Measurements from ENCODE around the gene C18orf63.
A peak's percentile ranks its signal among the peaks of the same experiment; 100 is the strongest.
"Not testable (repeated sequence)": the region's sequence is repeated elsewhere in the genome, so short reads cannot be mapped to it uniquely, and the experiment has no call there.

C18orf63 gene

DNA sequence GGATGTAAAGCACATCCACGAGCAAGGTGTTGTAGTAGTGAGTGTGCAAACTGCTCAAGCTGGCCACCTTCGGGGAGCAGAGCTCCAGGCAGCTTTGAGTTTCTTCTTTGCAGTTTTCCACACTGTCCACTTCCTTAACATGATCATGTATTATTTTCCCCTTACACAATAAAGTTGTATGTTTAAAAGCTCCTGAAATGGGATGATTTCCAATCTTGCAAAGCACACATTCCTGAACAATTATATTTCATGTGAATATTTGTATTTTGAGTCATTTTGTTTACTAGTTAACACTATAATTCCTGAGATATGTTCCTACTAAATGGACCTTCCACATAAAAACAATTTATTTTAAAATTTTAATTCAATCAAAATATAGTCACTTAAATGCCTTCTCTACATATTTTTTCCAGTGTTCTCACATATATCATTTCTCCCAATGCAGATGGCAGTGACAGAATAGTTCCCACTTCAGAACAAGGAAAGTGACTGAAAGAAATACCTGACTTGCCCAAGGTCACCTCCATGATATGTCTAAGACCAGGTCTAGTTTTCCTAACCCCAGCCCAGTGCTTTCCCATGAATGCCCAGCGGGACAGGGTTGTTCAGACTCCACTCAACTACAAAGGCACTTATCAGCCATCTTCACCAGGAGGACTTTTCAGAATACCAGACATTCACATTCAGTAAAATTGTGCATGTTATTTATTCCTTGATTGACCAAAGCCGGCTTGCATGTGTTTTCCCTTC lies 29.4 kb upstream of the C18orf63 start:
- no peak for DNase-seq (ENCODE audit: low read depth)

DNA sequence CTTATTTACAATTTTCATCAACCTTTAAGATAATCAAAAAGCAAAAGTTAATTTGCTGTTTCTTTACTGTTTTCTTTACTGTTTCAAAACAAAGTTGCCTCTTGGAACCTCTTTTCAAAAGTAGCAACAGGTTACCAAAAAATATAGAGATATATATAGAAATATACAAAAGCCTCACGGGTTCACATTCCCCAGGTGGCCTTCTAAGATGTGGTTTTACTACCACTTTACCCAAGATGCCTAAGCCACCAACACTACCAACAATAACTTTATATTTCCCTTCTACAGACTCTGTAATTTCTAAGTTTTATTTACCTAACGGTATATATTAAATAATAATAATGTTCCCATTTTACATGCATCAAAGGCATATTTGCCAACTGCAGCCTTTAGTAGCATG lies 28.8 kb upstream of the C18orf63 start:
- no peak for DNase-seq (ENCODE audit: low read depth)

DNA sequence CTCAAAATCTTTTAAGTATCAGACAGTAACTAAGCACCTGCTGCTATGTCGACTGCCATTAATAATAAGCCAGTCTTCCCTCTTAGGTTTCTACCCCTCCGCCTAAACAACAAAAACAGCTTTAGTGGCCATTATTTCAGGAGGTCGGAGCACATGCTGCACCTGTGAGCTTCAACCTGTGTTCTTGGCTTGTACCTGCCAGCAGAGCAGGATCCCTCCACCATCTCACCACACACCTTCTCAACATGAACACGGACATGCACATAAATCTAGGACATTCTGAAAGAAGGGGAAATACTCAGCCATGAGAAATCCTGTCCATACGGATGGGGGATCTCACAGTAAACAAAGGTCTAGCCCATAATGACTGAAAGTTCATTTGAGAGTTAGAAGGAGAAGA lies 27.6 kb upstream of the C18orf63 start:
- DNase-seq (ENCODE audit: low read depth), result no peak

DNA sequence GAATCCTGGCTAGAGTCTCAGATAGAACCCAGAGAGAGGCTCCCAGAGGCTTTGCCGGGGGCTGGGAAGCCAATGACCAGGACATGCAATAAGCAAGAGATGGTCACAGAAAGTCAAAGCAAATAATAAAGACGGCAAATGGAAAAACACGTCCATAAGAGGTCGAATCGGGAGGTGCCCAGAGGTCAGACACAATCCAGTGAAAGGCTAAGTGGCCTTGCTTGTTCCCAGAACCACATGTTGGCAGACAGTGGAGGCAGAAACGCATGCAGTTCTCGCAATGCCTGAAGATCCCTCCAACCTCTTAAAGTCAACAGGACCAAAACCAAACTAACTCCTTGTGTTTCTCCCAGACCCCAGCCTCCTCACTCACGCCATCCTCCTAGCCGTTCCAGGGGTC lies 26.9 kb upstream of the C18orf63 start:
- no peak for DNase-seq (ENCODE audit: low read depth)

DNA sequence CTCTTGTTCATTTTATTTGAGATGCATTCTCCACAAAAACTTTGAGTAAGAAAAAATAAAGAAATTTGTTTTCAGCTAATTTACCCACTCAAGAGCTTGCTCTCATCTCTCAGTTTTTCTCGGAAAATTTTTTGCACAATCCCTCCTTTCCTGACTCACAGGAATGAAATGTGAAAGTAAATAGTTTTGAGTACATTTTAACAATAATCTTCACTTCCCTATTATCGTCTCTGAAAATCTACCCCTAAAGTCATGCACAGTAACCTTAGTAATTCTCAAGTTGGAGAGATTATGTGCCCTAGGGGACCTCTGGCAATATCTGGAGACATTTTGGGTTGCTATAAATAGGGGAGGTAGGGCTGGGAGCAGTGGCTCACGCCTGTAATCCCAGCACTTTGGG lies 26.5 kb upstream of the C18orf63 start:
- no peak for DNase-seq (ENCODE audit: low read depth)

DNA sequence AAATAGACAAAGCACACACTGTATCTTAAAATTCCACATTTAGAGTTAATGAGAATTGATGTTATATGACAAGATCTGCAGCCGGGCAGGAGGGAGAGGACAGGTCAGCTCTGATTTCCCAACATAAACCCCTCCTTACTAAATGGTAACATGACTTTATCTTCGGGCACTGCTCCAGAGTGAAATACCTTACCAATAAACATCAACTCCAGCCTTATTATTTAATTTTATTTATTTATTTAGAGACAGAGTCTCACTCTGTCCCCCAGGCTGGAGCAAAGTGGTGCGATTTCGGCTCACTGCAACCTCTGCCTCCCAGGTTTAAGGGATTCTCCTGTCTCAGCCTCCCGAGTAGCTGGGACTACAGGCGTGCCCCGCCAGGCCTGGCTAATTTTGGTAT lies 25.6 kb upstream of the C18orf63 start:
- no peak for DNase-seq (ENCODE audit: low read depth)

DNA sequence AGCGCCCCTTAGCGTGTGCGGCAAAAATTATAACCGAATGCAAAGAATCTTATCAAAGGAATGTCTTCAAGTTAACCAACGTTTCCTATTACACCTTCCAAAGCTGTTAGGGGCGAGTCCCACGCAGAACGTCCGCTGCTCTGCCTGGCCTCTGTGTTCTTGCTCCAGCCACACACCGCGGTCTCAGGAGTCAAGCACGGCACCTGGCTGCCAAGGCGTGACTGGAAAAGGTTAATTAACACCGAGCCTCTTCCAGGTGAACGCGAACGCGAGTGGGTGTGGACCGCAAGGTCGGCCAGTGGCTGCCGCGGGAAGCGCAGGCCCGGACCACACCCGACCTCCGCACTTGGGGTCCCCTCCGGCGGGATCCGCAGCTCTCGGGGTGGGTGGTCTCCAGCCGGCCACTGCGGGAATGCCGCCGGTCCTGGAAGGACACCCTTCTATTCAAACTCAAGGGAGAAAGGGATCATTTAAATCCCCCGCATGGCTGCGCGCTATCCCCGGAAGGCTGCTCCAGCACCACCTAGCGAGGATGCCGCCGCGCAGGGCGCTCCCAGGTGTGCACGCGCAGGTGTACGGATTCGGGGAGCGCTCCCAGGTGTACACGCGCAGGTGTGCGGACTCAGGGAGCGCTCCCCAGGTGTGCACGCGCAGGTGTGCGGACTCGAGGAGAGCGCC lies 24.7 kb upstream of the C18orf63 start:
- DNase-seq (ENCODE audit: low read depth), result no peak

DNA sequence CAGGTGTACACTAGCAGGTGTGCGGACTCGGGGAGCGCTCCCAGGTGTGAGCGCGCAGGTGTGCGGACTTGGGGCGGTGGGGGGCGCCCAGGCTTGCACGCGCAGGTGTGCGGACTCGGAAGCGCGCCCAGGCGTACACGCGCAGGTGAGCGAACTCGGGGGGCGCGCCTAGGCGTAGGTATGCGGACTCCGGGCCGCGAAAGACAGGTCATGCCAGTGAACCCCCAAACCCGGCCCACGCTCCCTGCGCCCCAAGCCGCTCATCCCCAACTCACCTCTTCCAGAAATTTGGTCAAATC lies 24.2 kb upstream of the C18orf63 start:
- no peak for DNase-seq (ENCODE audit: low read depth)

DNA sequence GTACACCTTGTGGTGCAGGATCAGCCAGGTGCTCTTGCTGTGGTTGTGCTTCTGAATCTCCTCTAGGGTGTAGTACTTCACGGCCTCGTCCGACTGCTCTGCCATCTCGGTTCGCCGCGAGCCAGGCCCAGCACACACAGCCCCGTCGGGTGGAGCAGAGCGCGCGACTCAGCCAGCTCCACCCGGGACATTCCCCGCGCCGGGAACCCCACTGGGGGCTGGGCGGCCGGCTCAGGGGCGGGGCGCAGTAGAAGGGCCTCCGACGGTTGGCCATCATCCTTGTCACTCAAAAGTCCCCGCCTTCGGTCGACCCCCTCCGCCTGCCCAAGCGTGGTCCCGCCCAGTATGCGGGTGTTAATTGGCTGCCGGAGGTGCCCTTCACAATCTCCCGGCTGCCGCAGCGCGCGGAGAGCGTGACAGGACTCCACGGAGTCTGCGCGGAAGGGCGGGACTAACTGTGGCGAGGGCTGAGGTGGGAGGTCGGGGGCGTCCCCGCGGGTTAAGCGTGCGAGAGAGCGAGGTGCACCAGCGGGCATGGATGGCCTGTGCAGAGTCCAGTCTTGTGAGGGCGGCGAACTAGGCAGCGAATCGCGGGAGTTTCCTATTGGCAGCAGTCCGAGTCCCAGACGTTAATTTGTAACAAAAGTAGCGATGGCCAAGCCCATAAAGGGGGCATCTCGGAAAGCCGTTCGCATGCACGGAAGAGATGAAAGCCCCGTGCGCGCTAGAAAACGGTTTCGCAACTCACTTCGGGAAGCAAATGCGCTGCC lies 23.7 kb upstream of the C18orf63 start, which contains the start of gene CYB5A:
TSS of gene CYB5A (minus strand) at position 193 of the 770 bp plus-strand sequence. CDS start at position 105, 88 bp downstream.
- DNase-seq (ENCODE audit: low read depth), result peak; percentile 96

DNA sequence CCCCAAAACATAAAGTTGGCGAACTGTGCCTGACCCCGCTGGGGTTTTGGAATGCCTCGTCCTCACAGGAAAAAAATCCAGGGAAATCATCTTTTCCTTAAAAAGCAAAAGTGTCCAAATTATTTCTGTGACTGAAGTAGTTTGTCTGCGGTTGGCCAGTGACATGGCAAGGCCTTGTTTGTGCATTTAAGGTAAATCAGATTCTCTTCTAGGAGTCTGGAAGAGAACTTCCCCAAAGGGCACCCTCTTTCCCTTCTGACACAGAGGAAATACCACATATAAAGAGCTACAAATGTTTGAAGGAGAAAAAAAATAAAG lies 23.1 kb upstream of the C18orf63 start:
- no peak for DNase-seq (ENCODE audit: low read depth)

DNA sequence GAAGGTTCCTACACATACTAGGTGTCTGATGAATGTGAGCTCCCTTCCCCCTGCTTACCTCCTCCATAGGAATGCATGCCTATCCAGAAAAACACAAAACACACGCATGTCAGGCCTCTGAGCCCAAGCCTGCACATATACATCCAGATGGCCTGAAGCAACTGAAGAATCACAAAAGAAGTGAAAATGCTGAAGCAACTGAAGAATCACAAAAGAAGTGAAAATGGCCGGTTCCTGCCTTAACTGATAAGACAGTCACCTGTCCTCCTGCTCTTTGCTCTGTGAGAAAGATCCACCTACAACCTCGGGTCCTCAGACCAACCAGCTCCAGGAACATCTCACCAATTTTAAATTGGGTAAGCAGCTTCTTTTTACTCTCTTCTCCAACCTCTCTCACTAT lies 22.7 kb upstream of the C18orf63 start:
- DNase-seq (ENCODE audit: low read depth), result not testable (repeated sequence)

DNA sequence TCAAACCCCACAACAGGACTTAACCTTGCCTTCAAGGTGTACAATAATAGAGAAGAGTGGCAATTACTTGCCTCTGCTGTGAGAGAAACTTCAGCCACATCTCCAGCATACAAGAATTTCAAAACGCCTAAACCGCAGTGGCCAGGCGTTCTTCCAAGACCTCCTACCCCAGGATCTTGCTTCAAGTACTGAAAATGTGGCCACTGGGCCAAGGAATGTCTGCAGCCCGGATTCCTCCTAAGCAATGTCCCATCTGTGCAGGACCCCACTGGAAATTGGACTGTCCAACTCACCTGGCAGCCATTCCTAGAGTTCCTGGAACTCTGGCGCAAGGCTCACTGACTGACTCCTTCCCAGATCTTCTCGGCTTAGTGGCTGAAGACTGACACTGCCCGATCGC lies 21.1 kb upstream of the C18orf63 start:
- DNase-seq (ENCODE audit: low read depth), result no peak

DNA sequence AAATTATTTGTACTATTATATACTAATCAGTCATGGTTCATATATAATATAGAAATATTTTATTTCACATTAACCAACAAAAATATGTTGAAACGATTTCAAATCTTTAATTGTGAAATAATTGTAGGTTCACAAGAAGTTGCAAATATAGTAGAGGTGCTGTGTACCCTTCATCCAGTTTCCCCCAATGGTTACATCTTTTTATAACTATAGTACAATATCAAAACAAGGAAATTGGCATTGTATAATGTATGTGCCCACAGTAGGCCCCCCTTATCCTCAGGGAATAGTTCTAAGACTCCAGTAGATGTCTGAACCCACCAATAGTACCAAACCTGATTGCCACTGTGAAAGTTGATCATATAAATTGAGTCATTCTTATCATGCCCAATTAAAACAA lies 16.5 kb upstream of the C18orf63 start:
- DNase-seq (ENCODE audit: low read depth), result no peak

DNA sequence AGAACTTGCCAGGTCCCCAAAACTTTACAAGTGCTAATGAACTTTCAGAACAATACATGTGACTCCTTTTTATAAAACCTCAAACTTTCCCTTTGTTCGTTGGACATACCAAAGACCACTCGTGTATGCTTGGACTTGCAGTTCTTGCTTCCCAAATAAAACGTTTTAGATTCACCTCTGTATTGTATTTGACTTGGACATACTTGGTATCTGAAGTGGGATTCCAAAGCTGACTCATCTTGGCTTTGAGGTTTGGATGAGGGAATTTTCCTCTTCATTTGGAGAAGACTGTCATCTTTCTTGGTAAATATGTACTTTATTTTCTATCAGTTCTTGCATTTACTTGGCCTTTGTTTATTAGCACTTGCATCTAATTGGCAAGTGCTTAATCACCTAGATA lies 15.9 kb upstream of the C18orf63 start:
- DNase-seq (ENCODE audit: low read depth), result no peak

DNA sequence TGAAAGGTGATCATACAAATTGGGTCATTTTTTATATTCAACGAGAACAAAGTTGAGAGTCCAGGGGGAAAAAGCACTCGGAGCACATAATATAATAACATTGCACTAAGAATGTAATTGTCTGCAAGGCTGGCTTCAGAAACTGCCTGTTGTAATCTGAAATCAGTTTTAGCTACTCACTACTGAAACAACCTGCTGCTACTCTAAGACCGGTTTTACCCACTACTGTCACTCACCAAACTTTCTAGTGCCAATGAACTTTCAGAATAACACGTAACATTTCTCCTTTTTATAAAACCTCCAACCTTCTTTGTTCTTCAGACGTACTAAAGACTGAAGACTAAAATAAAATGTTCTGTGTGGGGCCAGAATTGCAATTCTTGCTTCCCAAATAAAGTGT lies 12.3 kb upstream of the C18orf63 start:
- DNase-seq (ENCODE audit: low read depth), result no peak

DNA sequence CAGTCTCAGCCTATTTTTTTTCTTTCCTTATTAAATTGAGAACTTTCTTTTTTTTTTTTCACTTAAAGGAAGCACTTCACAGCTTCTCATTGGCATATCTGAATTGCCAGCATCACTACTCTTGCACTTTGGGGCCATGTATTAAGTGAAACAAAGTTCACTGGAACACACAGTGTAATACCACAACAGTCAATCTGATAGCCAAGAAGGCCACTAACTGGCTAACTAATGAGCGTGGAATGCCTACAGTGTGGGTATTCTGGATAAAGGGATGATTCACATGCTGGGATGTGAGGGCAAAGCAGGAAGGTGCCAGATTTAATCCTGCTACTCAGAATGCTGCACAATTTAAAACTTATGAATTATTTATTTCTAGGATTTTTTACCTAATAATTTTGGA lies 11.7 kb upstream of the C18orf63 start:
- no peak for DNase-seq (ENCODE audit: low read depth)

DNA sequence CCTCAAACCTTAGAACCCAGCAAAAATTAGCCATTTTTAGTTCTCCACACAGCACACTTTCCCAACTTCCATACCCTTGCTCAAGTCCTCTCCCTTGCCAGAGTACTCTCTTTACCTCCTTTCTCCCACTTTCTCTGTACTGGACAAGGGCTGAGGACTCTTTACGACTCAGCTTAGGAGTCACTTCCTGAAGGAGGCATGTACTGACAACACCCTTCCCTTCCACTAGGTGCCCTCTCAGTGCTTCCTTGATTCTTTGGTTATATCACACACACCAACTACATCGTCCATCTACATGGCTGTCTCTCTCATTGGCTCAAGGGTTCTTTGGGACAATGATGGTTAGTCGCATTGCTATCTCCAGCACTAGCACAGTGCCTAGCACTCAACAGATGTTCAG lies 5.2 kb upstream of the C18orf63 start:
- no peak for DNase-seq (ENCODE audit: low read depth)

DNA sequence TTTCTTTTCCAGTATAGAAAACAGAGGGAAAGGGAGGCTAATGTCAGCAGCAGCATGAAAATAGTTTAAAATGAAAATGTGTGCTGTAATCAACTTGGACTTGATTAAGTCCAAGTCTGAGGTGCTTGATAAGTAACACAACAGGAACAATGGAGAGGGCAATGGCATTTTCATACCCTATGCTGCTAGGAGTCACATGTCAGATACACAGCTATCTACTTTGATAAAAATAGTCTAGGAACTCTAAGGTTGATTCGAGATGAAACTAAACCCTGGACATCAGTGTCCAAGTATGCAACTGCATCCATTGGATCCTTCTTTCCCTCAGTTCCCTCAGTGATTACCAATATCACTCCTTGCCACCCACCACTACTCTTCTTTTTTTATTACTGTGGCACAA lies 4.6 kb upstream of the C18orf63 start:
- no peak for DNase-seq (ENCODE audit: low read depth)

DNA sequence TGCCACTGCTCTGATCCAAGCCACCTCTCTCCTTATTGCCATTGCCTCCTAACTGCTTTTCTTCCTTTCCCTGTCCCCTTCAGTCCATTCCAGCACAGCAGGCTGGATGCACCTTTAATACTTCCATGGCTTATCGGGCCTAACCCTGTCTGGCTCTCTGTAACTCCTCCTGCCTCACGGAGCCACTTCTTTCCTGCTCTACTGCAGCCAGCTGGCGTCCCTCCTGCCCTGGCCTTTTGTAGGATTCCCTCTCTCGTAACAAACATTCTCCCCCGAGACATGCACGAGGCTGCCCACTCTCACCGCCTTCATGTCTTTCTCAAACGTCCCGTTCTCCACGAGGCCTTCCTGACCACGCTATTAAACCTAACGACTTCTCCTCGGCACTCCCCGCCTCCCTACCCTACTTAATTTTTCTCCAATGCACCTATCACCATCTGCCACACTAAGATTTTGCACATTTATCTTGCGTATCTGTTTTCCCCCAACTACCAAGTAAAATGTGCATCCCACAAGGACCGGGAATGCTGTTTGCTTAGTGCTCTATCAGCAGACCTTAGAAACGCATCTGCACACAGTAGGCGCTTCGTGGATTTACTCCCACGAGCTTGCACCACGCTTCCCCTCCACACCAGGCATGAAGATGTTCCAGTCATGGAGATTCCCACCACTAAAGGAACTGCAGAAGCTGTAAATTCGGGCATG lies 728 bp upstream of the C18orf63 start:
- no peak for DNase-seq (ENCODE audit: low read depth)

DNA sequence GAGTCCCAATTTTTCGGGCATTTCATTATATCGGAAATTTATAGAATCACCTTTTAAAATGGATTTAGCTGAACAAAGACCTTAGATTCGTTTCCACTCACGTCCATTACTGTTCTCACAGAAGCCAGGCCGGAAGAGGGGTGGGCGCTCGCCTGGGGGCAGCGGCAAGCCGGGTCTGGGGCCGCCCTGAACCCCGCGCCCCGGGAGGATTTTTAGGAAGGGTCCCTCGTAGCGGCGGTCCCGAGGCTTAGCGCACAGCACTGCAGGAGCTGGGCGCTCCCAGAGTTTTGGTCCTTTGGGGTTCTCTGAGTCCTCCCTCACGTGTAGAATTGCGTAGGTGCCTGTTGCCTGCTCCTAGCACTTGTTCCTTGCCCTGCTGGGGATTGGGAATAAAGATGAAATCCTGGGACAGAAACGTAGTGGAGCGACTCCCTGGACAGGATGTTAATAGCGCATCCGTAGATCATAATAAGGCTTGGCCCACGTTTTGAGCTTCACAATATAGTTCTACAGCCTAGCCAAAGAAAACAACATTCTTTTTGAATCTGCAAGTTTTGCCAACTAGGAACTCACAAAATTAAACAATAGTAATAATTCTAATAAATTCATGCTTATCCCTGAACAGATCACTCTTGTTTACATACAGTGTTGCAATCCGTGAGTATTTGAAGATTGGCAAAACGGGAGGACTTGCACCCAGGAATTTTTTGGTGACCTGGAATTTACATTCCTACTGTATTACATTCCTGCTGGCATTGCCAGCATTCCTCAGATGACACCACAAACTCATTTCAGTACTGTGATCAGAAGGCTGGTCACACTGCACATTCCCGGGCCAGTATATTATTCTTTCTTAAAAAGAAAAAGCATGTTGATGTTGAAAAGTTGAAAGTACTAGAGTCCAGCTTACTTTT lies 875 bp downstream of the C18orf63 start:
- no peak for DNase-seq (ENCODE audit: low read depth)

DNA sequence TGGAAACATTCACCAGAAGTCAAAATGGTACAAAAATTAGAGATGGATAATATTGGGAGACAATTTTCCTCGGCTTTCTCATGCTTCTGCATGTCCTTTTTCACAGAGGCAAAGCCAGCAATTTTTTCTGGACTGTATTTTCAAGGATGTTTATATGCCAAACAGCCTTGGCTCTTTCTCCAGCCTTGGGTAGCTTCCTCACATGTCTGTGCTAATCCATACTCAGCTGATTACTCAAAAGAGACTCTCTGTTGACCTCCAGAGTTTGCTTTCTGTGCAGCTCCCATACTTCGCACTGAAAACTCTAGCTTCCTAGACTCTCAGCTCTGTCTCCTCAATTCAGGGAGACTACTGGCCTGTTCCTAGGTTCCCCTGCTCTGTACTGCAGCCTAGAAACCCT lies 10.6 kb downstream of the C18orf63 start:
- DNase-seq (ENCODE audit: low read depth), result no peak

DNA sequence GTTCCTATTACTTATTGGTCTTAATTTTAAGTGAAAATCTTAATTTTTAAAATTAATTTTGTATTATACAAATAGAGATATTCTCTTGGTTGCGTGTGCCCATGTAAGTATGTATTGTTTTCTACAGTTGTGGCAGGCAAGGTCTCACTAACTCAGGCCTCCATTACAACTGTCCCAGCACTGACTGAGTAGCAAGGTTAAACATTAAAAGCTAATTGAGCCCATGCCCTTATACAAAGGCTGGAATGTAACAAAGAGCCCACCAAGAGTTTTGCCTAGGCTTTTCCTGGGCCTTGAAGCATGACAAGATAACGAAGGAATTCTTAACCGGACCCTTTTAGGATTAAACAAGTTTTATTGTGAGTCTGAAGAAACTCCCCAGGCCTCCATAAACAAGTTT lies 11.2 kb downstream of the C18orf63 start:
- not testable (repeated sequence) for DNase-seq (ENCODE audit: low read depth)
